NCI-H1930 (cell line): ENCODE results near the gene DSCAML1.

ENCODE experiments used
- DNase-seq, 2 experiments: peaks; one replicate each; lab custom pipeline; 2025; lab: John Stamatoyannopoulos, UW

Gene DSCAML1

DNA sequence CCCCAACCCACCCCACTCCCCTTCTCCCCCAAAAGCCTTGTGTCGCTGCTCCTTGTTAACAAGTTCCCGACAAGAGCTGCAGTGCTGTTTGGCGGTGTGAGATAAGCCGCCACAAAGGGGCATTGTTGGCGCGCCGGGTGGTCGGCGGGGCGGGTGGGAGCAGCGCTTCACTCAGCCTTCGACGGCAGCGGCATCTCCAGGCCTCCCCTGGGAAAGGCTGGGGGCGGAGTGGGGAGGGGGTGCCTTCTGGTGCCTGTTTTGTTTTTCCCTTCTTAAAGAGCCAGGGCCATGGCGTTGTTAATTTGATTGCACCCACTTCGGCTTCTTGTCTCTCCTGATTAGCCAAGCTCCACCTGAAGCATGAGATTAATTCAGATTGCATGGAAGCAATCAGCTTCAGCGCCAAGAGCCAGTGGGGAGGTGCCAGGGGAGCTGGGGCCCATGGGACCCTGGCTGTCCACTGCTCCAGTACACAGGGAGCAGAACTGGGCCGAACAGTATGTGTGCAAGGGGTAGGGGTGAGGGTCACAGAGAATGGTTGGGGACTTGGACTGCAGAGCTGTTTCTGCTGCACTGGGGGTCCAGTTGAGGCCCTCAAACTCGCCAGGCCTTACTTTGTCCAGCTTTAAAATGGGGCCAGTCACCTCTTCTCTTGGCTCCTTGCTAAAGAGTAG lies 304.3 kb downstream of the DSCAML1 start:
- DNase-seq = no peak

DNA sequence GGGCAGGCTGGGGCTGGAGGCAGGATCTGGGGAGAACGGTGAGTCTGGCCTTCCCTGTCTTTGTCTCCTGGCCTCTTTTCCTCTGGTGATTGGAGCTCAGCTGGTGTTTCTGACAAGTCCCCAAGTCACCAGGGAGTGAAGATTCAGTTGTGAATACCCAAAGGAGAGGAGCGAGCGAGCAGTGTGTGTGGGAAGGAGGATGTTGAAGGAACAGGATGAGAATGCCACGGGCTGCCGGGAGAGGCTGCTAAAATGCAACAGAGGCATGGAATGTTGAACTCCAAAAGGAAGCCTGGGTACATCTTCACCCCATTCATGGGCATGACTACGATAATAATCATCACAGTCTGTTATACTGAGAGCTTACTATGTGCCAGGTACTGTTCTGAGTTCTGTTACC lies 306.1 kb downstream of the DSCAML1 start:
- DNase-seq = no peak

DNA sequence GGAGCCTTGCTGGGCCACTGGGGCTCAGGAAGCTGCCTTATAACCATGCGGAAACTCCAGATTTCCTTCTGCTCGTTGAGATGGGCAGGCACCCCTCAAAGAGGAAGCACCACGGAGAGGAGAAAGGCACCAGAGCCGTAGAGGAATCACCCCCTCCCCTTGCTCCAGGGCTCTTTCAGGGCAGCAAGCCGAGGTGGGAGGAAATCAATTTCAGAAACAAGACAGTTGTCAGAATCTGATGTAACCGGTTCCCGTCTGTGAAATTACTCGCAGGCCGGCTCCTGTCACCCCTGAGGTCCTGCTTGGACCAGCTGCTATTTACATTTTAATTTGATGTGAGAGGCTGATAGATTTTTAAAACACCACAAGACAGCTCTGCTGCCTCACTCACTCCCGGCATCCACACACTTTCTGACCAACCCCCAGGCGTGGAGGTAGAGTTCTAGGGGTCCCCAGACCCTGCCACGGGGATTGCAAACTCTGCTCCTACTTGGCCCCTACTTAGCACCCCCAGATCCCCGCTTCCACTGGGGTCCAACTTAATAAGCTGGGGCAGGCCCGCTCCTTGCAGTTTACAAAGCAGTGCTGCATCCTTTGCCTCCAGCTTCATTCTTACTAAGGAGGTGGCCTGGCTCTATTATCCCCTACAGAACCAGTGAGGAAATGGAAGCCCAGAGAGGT lies 306.9 kb downstream of the DSCAML1 start:
- no peak for DNase-seq

DNA sequence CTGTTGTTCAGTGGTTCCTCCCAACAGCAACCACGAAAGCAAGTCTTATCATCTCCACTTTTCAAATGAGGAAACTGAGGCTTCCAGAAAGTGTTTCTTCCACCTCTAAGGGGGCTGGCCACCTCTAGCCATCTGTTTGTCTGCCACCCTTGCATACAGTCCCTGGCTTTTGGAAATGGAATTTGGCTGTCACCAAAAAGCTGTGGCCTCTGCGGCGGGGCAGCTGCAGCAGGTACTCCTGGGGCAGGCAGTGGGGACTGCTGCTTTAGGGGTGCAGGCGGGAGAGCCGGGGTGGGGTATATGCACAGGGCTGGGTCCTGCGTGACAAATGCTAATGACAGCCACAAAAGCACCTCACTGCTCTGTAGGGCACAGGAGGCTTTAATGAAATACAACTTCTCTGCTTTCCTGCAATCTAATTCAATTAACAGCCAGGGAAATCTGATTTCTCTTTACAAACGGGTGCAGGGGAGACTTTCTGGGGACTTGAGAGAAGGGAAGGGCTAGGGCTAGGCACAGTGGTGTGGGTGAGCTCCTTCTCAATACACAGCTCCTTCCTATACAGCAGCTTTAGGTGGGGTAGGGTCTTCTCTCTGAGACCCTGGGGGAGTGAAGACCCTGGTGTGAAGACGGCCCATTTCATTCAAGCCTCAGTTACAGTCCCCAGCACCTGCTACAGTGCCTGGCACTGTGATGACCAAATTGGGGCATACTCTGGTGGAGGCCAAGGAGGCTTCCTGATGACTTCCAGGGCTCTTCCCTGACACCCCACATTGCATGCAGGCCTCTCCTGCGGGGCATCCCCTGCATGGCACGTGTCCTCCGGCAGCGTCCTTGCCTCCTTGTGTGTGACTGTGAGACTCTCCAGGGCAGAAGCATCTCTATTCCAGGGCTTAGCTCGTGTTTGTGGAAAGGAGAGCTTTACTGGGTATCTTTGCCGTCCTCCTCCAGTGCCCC lies 307.7 kb downstream of the DSCAML1 start:
- no peak for DNase-seq

DNA sequence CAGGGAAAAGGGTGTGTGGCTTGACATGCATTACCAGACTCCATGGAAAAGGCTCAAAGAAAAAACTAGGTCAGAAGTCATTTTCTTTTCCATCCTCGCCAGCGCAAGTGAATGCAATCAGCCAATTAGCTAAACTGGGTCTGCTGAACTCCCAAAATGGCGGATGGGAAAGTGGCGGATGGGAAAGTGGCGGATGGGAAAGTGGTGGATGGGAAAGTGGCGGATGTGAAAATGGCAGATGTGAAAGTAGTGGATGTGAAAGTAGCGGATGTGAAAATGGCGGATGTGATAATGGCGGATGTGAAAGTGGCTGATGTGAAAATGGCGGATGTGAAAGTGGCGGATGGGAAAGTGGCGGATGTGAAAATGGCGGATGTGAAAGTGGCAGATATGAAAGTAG lies 311.0 kb downstream of the DSCAML1 start:
- no peak for DNase-seq

DNA sequence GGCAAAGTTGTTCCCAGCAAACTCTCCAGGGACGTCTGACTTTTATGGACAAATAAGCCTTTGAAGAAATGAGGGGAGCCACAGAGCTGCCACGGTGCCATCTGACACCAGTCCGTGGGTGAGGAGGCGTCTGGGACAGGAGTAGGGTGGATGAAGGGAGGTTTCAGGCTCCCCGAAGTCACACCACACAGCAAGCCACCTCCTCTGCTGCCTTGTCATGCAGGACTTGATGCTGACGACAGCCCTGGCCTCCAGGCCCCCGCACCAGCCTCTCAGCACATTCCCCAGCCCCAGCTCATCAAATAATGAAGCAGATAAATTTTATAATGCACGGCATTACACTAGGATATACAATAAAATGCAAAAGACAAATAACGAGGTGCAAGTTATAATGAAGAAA lies 312.9 kb downstream of the DSCAML1 start:
- DNase-seq = no peak

DNA sequence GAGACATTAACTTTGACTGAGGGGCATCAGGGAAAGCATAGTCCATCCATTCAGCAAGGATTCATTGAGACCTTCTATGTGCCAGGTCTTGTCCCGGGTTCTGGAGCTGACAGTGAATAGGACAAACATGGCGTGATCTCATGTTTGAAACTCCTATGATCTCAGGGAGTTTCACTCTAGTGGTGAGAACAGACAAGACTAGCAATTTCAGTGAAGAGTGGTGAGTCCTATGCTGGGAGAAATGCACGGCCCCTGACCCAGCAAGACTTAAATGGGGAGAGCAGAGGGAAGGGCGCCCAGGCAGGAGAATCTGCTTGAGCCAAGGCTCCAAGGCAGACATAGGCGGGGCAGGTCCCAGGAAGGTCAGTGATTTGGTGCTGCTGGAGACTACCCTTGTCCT lies 313.6 kb downstream of the DSCAML1 start:
- DNase-seq = no peak

DNA sequence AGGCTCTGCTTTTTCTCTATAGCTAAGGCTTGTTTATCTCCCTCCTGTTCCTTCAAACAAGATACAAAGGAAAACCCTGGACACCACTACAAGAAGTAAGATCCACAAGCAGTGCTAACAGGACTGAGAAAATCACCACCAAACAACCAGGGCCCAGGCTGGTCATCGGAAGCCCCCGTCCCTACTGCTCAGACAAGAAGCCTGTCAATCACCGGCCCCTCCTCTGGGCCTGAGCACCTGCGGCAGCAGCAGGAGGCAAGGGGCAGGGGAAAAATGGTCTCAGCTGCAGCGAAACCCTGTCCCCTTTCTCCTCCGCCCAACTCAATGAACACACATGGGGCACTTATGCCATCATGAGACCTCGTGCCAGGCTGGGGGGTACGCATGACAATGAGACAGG lies 314.1 kb downstream of the DSCAML1 start:
- DNase-seq = no peak

DNA sequence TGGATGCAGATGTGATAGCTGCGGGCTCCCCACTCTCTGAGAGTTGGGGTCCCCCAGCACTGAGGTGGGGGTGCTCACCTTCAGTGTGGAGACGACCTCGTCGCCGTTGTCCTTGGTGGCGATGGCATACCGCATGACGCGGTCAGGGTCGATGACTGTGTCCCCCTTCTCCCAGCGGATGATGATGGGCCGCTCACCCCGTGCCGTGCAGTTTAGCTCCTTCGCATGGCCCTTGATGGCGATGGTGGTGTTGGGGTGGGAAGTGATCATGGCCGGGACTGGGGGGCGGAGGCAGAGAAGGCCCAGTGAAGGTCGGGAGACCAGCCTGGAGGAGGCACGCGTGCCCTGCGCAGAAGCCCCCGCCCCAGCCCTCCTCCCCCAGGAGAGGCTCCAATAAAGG lies 315.1 kb downstream of the DSCAML1 start:
- no peak for DNase-seq

DNA sequence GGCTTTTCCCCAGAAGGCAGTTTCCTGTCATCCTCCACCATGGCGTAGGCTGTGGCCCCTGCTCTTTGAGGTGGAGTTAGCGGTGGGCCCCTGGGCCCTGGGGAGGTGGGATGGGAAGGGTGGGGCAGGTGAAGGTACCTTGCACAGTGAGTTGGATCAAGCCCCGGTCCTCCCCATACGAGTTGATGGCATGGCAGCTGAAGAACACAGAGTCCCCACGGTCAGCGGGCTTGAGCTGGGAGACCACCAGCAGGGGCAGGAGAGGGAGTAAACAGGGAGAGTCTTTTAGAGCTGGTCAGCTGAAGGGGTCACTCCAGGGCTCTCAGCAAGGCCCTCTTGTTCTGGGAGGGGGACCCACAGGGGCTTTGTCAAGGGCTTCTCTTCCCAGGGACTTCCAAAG lies 316.0 kb downstream of the DSCAML1 start:
- no peak for DNase-seq

DNA sequence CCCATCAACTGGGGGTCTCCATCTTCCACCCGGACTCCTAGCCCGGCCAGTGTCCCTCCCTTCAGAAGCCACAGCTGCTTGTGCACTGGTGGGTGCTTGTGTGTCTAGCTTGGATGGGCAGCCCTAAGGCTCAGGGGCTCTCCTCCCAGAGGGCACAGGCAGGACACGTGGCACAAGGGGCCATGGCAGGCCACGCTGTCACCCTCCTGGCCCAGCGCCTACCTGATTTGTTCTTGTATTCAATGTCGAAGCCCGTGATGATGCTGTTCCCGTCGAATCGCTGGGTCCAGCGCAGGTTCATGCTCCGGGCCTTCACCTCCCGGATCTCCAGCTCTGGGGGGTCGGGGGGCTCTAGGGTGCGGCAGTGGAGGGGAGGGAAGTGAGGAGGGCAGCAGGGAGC lies 316.8 kb downstream of the DSCAML1 start:
- DNase-seq = no peak

DNA sequence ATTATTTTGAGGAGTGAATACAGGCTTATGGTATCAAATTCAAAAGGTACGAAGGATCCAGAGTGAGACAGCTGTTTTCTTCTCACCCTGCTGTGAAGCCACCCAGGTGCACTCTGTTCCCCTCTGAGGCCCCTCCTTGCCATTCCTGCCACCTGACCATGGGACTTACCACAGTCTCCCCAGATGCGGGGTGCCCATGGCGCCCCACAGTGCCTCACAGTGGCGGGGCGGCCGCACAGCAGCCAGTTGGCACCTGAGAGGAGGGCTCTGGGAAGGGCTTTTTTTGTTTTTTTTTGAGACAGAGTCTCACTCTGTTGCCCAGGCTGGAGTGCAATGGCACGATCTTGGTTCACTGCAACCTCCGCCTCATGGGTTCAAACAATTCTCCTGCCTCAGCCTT lies 317.6 kb downstream of the DSCAML1 start:
- DNase-seq = no peak

DNA sequence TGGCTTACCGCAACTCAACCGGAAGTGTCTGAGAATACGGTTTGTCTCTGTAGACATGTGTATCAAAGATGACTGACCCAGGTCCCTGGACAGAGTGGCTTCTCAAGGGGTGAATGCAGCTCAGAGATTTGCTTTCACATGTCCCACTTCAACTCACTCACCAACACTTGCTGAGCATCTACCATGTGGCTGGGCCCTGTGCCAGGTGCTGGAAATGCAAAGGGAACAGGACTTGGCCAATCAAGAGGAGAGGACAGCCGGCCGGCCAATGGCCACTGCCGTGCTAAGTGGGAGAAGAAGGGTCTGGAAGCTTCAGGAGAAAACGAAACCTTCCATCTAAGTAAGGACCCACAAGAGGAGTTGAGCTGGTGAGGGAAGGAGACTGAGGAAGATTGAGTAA lies 318.1 kb downstream of the DSCAML1 start:
- no peak for DNase-seq

DNA sequence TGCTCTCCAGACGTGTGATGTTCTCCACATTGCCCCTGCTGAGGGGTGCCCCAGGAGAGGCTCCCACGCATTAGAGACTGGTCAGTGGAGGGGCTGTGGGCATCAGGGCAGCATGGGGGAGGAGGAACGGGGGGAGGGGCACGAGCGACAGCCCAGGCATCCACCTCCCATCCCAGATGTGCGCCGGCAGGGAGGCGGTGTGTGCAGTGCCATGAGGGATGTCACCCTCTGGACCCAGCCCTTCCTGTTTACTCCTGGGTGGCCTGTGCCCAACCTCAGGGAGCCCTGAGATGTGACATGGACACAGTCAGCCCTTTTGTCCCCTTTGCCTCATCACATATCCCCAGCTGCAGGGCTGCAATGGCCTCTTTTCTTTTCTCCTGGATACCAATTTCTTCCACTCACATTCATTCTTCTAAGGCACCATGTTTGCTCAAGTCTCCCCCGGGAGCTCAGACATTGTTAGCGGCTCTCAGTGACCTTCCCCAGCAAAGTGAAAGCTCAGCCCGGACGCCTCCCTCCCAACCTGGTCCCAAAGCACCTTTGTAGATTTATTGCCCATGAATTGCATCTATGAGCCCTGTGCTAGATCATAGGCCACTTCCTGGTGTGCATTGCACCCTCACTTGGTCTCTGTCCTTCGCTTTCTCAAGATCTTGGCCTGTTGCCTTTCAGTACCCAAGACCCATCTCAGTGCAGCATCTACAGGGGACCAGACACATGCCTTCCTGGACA lies 318.7 kb downstream of the DSCAML1 start:
- no peak for DNase-seq

DNA sequence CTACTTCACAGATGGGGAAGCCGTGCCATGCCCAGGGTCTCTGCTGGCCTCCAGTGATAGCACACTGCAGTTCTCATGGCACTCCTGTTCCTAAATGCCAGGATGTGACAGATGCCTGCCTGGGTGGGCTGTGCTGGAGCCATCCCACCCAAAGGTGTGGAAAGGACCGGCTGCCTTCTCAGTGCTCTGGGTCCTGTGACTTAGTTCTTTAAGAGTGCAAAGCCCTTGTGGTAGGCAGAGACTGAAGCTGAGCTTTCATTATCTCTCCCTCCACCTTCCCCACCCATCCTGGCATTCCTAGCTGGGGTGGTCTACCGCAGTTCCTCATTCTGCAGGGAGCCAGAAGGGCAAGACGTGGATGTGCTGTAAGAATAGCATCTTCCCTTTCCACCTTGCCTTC lies 319.3 kb downstream of the DSCAML1 start:
- DNase-seq = no peak

DNA sequence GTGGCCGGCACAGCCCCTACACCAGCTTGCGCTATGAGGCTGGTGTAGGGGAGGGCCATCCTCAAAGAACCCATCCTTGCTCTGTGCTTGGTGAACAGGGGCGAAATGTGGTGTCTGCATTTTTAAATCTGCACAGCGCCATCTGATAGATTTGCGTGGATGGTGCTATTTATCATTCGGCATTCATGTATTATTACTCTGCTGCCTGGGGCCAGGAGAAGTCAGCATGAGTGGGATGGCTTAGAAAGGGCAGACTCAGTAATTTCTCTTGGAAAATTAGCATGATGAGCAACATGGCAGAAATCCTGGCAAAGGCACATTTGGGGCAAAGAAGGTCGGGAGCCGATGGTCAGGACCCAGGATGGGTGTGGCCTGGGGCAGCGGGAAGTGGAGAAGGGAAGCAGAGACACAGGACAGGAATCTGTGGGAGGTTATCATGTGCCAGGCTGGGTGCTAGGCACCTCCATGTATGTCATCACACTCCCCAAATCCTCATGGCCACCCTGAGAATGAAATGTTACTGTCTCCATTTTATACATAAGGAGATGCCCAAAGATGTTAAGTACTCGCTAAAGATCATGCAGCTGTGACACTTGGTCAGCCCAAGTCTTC lies 320.4 kb downstream of the DSCAML1 start:
- no peak for DNase-seq

DNA sequence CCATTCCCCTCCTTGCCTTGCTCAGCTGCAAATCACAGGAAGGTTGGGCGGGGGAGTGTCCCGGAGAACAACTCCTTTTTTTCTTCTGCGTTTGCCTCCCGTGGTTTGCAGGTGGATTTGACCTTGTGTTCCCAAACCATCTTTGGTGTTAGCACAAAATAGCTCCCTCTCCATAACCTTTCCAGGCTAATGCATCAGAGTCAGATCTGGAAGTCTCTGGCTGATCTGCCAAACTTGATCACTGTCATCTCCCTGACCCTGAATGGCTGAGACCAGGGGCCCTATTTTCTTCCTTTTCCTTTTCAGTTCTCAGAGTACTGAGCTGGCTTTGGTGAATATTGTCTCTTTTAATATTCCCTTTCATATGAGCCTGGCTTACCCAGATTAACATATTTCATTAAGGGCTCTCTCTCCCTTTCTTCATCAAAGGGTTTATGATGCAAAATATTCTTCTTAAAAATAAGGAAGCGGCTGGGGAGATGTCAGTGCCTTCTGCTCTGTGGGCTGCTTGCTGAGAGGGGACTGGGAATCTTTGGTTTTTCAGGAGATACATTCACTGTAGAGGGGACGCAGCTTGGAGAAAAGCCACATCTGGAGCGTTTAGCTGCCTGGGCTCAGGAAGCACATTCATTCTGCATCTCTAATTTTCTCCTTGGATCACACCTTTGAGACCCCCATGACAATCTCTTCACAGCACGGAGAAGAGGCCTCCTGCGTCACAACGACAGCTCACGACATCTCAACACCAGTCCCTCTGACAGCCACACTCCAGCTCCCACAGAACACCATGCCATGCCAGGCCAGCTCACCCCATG lies 321.1 kb downstream of the DSCAML1 start:
- DNase-seq = no peak

DNA sequence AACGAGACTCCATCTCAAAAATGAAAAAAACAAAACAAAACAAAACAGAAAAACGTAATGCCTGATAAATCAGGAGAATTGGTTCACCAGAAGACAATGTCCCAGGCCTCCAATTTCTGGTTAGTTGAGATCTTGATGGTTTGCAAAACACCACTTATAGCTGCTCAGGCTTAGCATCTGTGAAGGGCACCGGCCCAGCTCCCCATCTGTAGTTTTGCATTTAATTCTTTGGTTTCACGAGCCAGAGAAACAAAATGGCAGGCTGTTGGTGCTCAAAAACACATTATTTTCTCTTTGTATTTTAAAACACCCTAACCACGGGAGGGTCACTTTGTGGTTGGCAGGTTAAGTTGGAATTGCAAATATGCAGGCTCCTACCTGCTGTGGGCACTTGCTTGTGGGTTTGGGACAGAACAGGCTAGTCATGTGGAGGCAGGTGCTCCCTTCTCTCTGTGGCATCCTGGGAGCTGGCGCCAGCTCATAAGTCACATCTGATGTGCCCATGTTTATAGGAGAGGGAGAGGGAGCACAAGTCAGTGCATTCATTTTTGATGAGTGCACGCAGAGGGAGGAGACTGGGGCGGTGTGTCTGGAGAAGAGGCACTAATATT lies 323.4 kb downstream of the DSCAML1 start:
- DNase-seq = no peak

DNA sequence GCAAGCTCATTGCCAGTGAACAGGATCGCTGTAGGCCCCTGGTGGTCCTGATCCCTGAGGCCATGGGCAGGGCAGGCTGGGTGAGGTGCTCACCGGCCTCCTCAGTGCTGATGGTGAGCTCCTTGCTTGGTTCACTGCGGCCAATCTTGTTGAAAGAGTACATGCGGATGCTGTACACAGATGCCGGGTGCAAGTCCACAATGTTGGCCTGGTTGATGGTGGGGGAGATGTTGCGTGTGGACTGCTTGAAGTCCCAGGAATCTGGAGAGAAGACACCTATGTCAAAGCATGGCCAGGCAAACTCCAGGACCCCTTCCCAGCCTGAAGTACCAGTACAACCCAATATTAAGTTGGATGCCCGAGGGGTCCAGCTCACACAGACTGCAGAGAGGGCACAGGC lies 325.2 kb downstream of the DSCAML1 start:
- no peak for DNase-seq

DNA sequence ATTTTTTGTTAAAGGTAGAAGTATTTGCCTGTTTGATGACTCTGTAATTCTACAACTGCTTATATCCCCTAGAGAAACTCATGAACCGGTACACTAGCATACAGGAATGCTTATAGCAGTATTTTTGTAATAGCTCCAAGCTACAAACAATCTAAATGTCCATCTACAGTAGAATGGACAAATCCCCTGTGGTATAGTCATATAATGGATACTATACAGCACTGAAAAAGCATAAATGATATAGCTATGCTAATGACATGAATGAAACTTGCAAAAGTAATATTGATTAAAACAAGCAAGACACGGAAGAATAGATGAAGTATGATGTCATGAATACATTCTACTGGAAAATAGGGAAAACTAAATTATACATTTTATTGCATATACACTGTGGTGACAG lies 326.4 kb downstream of the DSCAML1 start:
- DNase-seq = no peak
